Measurements from ENCODE around the gene MTA2.
"Not testable (repeated sequence)": the region's sequence is repeated elsewhere in the genome, so short reads cannot be mapped to it uniquely, and the experiment has no call there.

MTA2 gene

GRCh38 chr11:62571493-62571892 lies 30.2 kb downstream of the MTA2 start:
- not testable (repeated sequence) for DNase-seq (ENCODE audit: extremely low spot score, insufficient read length, low read depth); FAIRE-seq

DNA sequence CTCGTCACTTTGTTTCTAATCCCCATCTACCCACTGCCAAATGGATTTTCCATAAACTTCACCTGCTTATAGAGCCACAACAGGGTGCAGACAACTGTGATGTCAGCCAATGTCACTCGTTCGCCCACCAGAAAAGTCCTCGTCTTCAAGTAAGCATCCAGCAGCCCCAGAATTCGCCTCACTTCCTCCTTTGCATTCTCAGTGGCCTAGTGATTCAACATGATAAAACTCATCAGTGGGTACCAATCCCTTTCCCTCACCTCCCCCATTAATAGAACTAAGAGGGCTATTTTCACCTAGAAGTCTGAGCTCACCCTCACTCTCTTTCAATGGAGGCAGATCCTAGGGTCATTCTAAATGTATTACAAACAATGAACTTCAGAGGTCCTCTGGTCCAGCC lies 30.8 kb downstream of the MTA2 start:
- FAIRE-seq, result peak; percentile 41
- not testable (repeated sequence) for DNase-seq (ENCODE audit: extremely low spot score, insufficient read length, low read depth)

GRCh38 chr11:62569611-62570010 lies 32.1 kb downstream of the MTA2 start:
- DNase-seq (ENCODE audit: extremely low spot score, insufficient read length, low read depth), result no peak
- FAIRE-seq, result no peak

DNA sequence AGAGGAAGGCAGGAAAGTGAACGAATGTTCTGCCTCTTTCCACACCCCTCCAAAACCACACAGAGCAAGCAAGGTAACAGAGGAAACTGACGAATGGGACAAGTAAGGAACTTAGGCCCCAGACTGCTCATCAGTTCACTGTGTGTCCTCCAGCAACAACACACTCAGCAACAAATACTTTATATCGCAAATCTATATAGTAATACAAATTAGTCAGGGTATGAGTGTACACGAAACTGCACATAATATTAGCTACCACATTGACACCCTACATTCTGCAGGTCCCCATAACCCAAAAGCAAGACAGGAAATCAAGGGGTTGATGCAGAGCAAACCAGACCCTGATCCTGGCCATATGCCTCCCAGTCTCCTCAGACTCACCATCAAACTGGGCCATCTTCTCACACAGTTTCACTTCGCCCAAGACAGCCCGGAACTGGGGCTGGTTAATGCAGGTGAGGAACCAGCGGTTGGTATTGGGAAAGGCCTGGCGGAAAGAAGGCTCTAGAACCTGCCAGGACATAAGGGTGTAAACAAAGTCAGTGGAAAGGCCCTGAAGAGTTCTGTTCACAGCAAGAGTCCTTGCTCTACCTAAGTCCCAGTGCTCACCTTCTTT lies 34.5 kb downstream of the MTA2 start:
- DNase-seq (ENCODE audit: extremely low spot score, insufficient read length, low read depth) (no peak), FAIRE-seq (no peak)

DNA sequence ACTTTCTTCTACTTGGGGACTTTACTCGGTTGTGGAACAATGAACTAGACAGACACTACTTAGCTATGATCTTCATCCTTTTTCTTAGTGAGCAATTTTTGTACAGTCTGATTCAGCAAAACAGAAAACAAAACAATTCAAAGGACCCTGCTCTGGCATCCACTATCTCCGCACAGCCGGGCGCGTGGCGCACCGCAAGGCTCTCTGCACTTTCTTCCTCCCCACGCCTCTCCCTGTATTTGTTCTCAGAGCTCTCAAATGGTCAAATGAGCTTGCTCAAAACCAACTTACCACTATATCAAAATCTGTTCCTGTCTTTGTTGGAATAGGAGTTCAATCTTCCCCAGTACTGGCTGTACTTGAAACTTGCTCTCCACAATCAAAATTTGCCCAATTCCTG lies 35.4 kb downstream of the MTA2 start:
- FAIRE-seq (no peak), DNase-seq (ENCODE audit: extremely low spot score, insufficient read length, low read depth) (no peak)

DNA sequence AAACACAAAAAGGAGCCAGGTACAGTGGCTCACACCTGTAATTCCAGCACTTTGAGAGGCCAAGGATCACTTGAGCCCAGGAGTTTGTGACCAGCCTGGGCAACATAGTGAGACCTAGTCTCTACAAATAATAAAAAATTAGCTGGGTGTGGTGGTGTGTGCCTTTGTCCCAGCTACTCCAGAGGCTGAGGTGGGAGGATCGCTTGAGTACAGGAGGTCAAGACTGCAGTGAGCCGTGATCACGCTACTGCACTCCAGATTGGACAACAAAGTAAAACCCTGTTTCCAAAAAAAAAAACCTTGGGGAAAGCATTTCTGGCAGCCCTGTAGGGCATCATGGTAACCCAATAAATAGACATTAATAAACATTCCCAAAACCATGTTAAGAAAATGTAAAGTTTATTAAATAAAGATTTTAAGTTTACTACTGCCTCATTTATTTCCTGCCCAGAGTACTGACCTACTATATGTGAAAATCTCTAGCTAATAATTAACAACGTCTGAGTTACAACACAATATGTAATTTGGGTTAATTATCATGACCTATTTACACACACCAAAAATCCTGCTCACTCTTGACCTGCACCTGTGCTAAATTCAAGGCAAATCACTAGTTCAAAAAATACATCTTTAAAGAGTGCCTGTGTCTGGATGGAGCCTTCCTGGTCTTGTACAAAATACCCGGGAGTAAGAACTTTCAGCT lies 36.4 kb downstream of the MTA2 start:
- FAIRE-seq, result no peak
- DNase-seq (ENCODE audit: extremely low spot score, insufficient read length, low read depth), result no peak

- FAIRE-seq; DNase-seq (ENCODE audit: extremely low spot score, insufficient read length, low read depth): not testable (repeated sequence)
These were observed 39.9 kb downstream of the MTA2 start for GRCh38 chr11:62561677-62562230.

GRCh38 chr11:62560566-62561103 lies 41.0 kb downstream of the MTA2 start:
- DNase-seq (ENCODE audit: extremely low spot score, insufficient read length, low read depth) (no peak), FAIRE-seq (no peak)

GRCh38 chr11:62559626-62560025 lies 42.0 kb downstream of the MTA2 start:
- not testable (repeated sequence) for FAIRE-seq; DNase-seq (ENCODE audit: extremely low spot score, insufficient read length, low read depth)

GRCh38 chr11:62559204-62559603 lies 42.5 kb downstream of the MTA2 start:
- FAIRE-seq (no peak), DNase-seq (ENCODE audit: extremely low spot score, insufficient read length, low read depth) (no peak)

GRCh38 chr11:62558669-62559068 lies 43.0 kb downstream of the MTA2 start:
- FAIRE-seq, result no peak

DNA sequence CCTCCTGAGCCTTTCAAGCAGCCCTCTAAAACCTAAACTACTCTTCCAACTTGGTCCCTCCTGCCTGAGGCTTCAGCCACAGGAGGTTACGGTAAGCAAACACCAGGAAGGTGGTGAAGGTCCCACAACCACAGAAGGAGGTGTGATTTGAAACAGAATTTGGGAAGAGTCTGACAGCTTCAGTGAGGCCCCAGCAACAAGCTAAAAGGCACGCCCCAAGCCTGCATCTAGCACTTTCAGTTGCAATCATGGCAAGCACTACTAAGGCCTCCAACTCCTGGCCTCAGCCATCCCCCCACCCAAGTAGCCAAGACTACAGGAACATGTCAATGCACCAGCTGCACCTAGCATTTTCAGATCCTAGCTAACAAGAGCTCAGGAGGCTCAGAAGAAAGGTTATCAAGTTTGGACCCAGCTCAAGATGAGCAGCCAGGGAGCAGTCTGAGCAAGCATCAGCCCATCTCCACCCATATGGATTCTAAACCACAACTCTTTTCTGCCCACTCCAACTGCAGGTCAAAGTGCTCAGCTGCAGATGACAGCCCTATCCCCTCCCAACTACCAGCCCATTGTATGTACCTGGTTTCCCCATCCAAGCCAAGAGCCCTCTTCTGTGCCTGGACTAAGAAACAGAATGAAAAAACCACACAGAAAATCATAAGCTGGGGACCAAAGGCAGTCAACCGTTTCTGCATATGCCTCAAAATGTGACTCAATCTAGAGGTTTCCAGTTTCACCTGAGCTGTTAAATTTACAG lies 44.6 kb downstream of the MTA2 start:
- DNase-seq (ENCODE audit: extremely low spot score, insufficient read length, low read depth) (no peak), FAIRE-seq (peak; percentile 76)

More at GRCh38 chr11:62558669-62559068, 43.0 kb downstream of the MTA2 start:
- DNase-seq (ENCODE audit: extremely low spot score, insufficient read length, low read depth), result no peak

DNA sequence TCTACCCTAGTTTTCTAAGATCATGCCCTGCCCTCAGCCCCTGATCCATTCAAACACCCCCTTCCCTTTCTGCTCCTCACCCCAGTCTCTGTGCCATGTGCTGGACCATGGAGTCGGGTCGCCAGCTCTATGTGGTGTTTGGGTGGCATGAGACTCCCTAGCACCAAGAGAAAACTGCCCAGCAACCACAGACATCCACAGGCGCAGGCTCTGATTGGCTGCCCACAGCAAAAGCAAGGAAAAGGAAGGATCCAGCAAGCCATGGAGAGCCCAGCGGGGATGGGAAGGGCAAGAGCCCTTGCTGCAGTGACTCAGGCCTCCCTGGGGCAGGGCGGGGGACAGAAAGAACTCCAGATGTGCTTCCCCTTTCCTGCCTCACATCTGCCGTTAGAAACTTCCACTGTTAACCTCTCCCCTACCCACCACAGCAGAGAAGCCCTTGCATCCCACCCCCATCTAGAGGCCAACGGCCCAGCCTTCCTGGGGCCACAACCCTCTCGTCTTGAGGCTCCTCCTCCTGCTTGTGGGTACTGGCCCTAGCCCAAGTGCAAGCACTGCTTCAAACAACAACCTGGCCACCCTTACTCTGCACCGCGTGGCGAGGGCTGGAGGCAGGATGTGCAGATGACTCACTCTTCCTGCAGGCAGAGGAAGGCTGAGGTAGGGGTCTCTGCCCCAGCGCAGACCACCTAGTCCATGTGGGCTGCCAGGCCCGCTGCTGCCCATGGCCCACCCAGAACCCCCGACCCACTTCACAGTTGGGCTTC lies 45.4 kb downstream of the MTA2 start:
- DNase-seq (ENCODE audit: extremely low spot score, insufficient read length, low read depth), result no peak

DNA sequence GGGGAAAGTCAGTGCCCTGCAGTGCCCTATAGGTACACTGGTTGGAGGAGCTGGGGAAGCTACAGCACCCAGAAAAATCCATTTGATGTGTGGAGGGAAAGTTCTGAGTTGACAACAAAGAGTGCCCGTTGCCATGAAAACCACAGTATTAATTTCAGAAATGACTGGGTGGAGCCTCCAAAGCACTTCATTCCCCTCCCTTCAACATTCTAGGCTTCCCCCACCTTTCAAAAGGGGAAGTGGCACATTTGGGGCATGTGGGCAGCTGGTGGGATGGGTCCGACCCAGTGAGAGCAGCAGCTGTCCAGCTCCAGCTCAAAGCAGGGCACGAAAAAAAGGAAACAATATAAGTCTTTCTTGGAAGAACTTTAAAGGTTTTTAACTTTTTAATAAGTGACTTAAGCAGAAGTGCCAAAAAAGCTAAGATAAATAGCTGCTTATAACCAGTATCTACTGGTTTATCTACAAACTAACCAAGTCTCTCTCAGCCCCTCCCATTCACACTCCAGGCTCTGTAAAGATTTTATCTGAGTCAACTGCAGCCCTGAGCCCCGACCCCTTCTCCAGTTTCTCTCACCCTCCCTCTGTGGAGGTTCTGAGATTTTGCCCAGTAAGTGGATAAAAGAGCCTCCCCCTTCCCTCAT lies 46.1 kb downstream of the MTA2 start:
- FAIRE-seq (peak; percentile 80), DNase-seq (ENCODE audit: extremely low spot score, insufficient read length, low read depth) (no peak)

More for the DNA sequence above, 45.4 kb downstream of the MTA2 start:
- peak; percentile 83 for FAIRE-seq

GRCh38 chr11:62554387-62555167 lies 47.1 kb downstream of the MTA2 start:
- no peak for DNase-seq (ENCODE audit: extremely low spot score, insufficient read length, low read depth)
- no peak for FAIRE-seq

DNA sequence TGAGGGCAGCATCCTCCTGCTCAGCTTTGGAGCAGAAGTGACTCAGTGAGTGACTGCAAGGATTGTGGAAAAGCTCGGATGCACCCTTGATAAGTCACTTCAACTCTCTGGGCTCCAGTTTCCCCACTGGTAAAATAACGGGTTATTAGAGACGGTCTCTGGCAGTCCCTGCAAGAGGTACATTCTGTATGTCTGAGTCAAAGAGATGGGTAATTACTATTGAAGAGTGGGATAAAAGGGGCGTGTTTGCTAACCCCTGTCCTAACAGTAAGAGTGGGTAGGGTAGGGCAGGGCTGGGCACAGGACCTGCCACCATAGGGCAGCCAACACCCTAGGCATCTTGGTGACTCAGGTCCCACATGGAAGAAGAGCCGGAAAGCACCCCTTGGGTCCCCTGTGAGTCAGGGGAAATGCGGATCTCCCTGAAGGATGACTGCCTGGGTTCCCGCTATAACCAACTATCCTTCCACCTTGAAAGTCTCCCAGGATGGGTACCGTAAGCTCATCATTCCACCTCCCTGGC lies 47.8 kb downstream of the MTA2 start:
- no peak for FAIRE-seq
- no peak for DNase-seq (ENCODE audit: extremely low spot score, insufficient read length, low read depth)

- DNase-seq (ENCODE audit: extremely low spot score, insufficient read length, low read depth) (no peak), FAIRE-seq (no peak)
These were observed 48.4 kb downstream of the MTA2 start for GRCh38 chr11:62553080-62553838.

Data from GM18507 (cell line).